Measurements from ENCODE around the gene TENM4.

Gene TENM4

GRCh38 chr11:79436919-79437277 lies 3.9 kb downstream of the TENM4 start:
- H3K4me3 ChIP-seq (ENCODE audit: low read length in 2 of 2) = peak overlapping the region; percentile 33 to 37
- H3K9me3 ChIP-seq (ENCODE audit: control insufficient read depth in 2 of 2, low read length in 2 of 2) = no peaks in the 10 kb centered on the region
- H3K36me3 ChIP-seq (ENCODE audit: control insufficient read depth in 2 of 2, insufficient read depth in 2 of 2, low read length in 2 of 2) = no peaks in the 10 kb centered on the region
- H3K27ac ChIP-seq (ENCODE audit: low read depth in 2 of 2, low read length in 2 of 2) = no peak overlapping the region
- no peak overlapping the region for H3K9ac ChIP-seq (ENCODE audit: low read depth in 1 of 2, low read length in 2 of 2)
- H3K27me3 ChIP-seq (ENCODE audit: control insufficient read depth in 2 of 2, insufficient read depth in 2 of 2, low read length in 2 of 2) = peaks cover 45 to 56% of the 10 kb centered on the region in 2 donors
- H3K4me1 ChIP-seq (ENCODE audit: control insufficient read depth in 2 of 2, insufficient read depth in 2 of 2, low read length in 2 of 2) = peaks cover 5 to 12% of the 10 kb centered on the region in 2 donors

- no peak overlapping the region for H3K27ac ChIP-seq (ENCODE audit: low read depth in 2 of 2, low read length in 2 of 2)
- no peak overlapping the region for H3K4me3 ChIP-seq (ENCODE audit: low read length in 2 of 2)
- H3K4me1 ChIP-seq (ENCODE audit: control insufficient read depth in 2 of 2, insufficient read depth in 2 of 2, low read length in 2 of 2) = peaks cover 5 to 12% of the 10 kb centered on the region in 2 donors
- H3K27me3 ChIP-seq (ENCODE audit: control insufficient read depth in 2 of 2, insufficient read depth in 2 of 2, low read length in 2 of 2) = peaks cover 41 to 55% of the 10 kb centered on the region in 2 donors
- no peak overlapping the region for H3K9ac ChIP-seq (ENCODE audit: low read depth in 1 of 2, low read length in 2 of 2)
- no peaks in the 10 kb centered on the region for H3K36me3 ChIP-seq (ENCODE audit: control insufficient read depth in 2 of 2, insufficient read depth in 2 of 2, low read length in 2 of 2)
- H3K9me3 ChIP-seq (ENCODE audit: control insufficient read depth in 2 of 2, low read length in 2 of 2) = no peaks in the 10 kb centered on the region
Measured at GRCh38 chr11:79434283-79434682, 6.5 kb downstream of the TENM4 start.

- Histone ChIP-seq H3K27me3 (ENCODE audit: control insufficient read depth in 2 of 2, insufficient read depth in 2 of 2, low read length in 2 of 2) (peaks cover 28 to 39% of the 10 kb centered on the region in 2 donors), H3K9me3 (ENCODE audit: control insufficient read depth in 2 of 2, low read length in 2 of 2) (no peaks in the 10 kb centered on the region), H3K4me3 (ENCODE audit: low read length in 2 of 2) (no peak overlapping the region), H3K27ac (ENCODE audit: low read depth in 2 of 2, low read length in 2 of 2) (no peak overlapping the region), H3K4me1 (ENCODE audit: control insufficient read depth in 2 of 2, insufficient read depth in 2 of 2, low read length in 2 of 2) (peaks cover 2 to 4% of the 10 kb centered on the region in 2 donors), H3K9ac (ENCODE audit: low read depth in 1 of 2, low read length in 2 of 2) (no peak overlapping the region), H3K36me3 (ENCODE audit: control insufficient read depth in 2 of 2, insufficient read depth in 2 of 2, low read length in 2 of 2) (no peaks in the 10 kb centered on the region)
Measured at GRCh38 chr11:79432138-79432537, 8.7 kb downstream of the TENM4 start.

GRCh38 chr11:79431535-79431934 lies 9.3 kb downstream of the TENM4 start:
- Histone ChIP-seq H3K9me3 (ENCODE audit: control insufficient read depth in 2 of 2, low read length in 2 of 2) (no peaks in the 10 kb centered on the region), H3K27me3 (ENCODE audit: control insufficient read depth in 2 of 2, insufficient read depth in 2 of 2, low read length in 2 of 2) (peaks cover 22 to 33% of the 10 kb centered on the region in 2 donors), H3K27ac (ENCODE audit: low read depth in 2 of 2, low read length in 2 of 2) (no peak overlapping the region), H3K36me3 (ENCODE audit: control insufficient read depth in 2 of 2, insufficient read depth in 2 of 2, low read length in 2 of 2) (no peaks in the 10 kb centered on the region), H3K4me1 (ENCODE audit: control insufficient read depth in 2 of 2, insufficient read depth in 2 of 2, low read length in 2 of 2) (no peaks in the 10 kb centered on the region), H3K4me3 (ENCODE audit: low read length in 2 of 2) (no peak overlapping the region), H3K9ac (ENCODE audit: low read depth in 1 of 2, low read length in 2 of 2) (no peak overlapping the region)

GRCh38 chr11:79430280-79430679 lies 10.6 kb downstream of the TENM4 start:
- no peak overlapping the region for H3K27ac ChIP-seq (ENCODE audit: low read depth in 2 of 2, low read length in 2 of 2)
- H3K4me1 ChIP-seq (ENCODE audit: control insufficient read depth in 2 of 2, insufficient read depth in 2 of 2, low read length in 2 of 2) = no peaks in the 10 kb centered on the region

GRCh38 chr11:79428406-79428805 lies 12.4 kb downstream of the TENM4 start:
- Histone ChIP-seq H3K36me3 (ENCODE audit: control insufficient read depth in 2 of 2, insufficient read depth in 2 of 2, low read length in 2 of 2) (no peaks in the 10 kb centered on the region), H3K9ac (ENCODE audit: low read depth in 1 of 2, low read length in 2 of 2) (no peak overlapping the region), H3K27ac (ENCODE audit: low read depth in 2 of 2, low read length in 2 of 2) (no peak overlapping the region), H3K9me3 (ENCODE audit: control insufficient read depth in 2 of 2, low read length in 2 of 2) (no peaks in the 10 kb centered on the region), H3K4me3 (ENCODE audit: low read length in 2 of 2) (no peak overlapping the region), H3K27me3 (ENCODE audit: control insufficient read depth in 2 of 2, insufficient read depth in 2 of 2, low read length in 2 of 2) (peaks cover under 1 to 4% of the 10 kb centered on the region in 2 donors), H3K4me1 (ENCODE audit: control insufficient read depth in 2 of 2, insufficient read depth in 2 of 2, low read length in 2 of 2) (no peaks in the 10 kb centered on the region)

More at GRCh38 chr11:79430280-79430679, 10.6 kb downstream of the TENM4 start:
- H3K36me3 ChIP-seq (ENCODE audit: control insufficient read depth in 2 of 2, insufficient read depth in 2 of 2, low read length in 2 of 2) = no peaks in the 10 kb centered on the region
- H3K9me3 ChIP-seq (ENCODE audit: control insufficient read depth in 2 of 2, low read length in 2 of 2) = no peaks in the 10 kb centered on the region
- H3K4me3 ChIP-seq (ENCODE audit: low read length in 2 of 2) = no peak overlapping the region
- H3K9ac ChIP-seq (ENCODE audit: low read depth in 1 of 2, low read length in 2 of 2) = no peak overlapping the region
- H3K27me3 ChIP-seq (ENCODE audit: control insufficient read depth in 2 of 2, insufficient read depth in 2 of 2, low read length in 2 of 2) = peaks cover 12 to 22% of the 10 kb centered on the region in 2 donors

- H3K27ac ChIP-seq (ENCODE audit: low read depth in 2 of 2, low read length in 2 of 2) = no peak overlapping the region
- H3K9ac ChIP-seq (ENCODE audit: low read depth in 1 of 2, low read length in 2 of 2) = no peak overlapping the region
- no peaks in the 10 kb centered on the region for H3K4me1 ChIP-seq (ENCODE audit: control insufficient read depth in 2 of 2, insufficient read depth in 2 of 2, low read length in 2 of 2)
- H3K27me3 ChIP-seq (ENCODE audit: control insufficient read depth in 2 of 2, insufficient read depth in 2 of 2, low read length in 2 of 2) = peaks cover 0 to 4% of the 10 kb centered on the region in 2 donors
- H3K9me3 ChIP-seq (ENCODE audit: control insufficient read depth in 2 of 2, low read length in 2 of 2) = no peaks in the 10 kb centered on the region
- H3K36me3 ChIP-seq (ENCODE audit: control insufficient read depth in 2 of 2, insufficient read depth in 2 of 2, low read length in 2 of 2) = no peaks in the 10 kb centered on the region
- H3K4me3 ChIP-seq (ENCODE audit: low read length in 2 of 2) = no peak overlapping the region
Measured at GRCh38 chr11:79427611-79428327, 13.1 kb downstream of the TENM4 start.

GRCh38 chr11:79427126-79427525 lies 13.7 kb downstream of the TENM4 start:
- H3K27me3 ChIP-seq (ENCODE audit: control insufficient read depth in 2 of 2, insufficient read depth in 2 of 2, low read length in 2 of 2) = peaks cover 0 to 4% of the 10 kb centered on the region in 2 donors
- H3K36me3 ChIP-seq (ENCODE audit: control insufficient read depth in 2 of 2, insufficient read depth in 2 of 2, low read length in 2 of 2) = no peaks in the 10 kb centered on the region
- H3K4me1 ChIP-seq (ENCODE audit: control insufficient read depth in 2 of 2, insufficient read depth in 2 of 2, low read length in 2 of 2) = no peaks in the 10 kb centered on the region
- H3K27ac ChIP-seq (ENCODE audit: low read depth in 2 of 2, low read length in 2 of 2) = no peak overlapping the region
- H3K9ac ChIP-seq (ENCODE audit: low read depth in 1 of 2, low read length in 2 of 2) = no peak overlapping the region
- no peak overlapping the region for H3K4me3 ChIP-seq (ENCODE audit: low read length in 2 of 2)
- H3K9me3 ChIP-seq (ENCODE audit: control insufficient read depth in 2 of 2, low read length in 2 of 2) = no peaks in the 10 kb centered on the region

GRCh38 chr11:79425463-79425862 lies 15.4 kb downstream of the TENM4 start:
- no peaks in the 10 kb centered on the region for H3K4me1 ChIP-seq (ENCODE audit: control insufficient read depth in 2 of 2, insufficient read depth in 2 of 2, low read length in 2 of 2)
- no peak overlapping the region for H3K9ac ChIP-seq (ENCODE audit: low read depth in 1 of 2, low read length in 2 of 2)
- no peak overlapping the region for H3K4me3 ChIP-seq (ENCODE audit: low read length in 2 of 2)
- peaks cover 0 to 2% of the 10 kb centered on the region in 2 donors for H3K27me3 ChIP-seq (ENCODE audit: control insufficient read depth in 2 of 2, insufficient read depth in 2 of 2, low read length in 2 of 2)
- H3K36me3 ChIP-seq (ENCODE audit: control insufficient read depth in 2 of 2, insufficient read depth in 2 of 2, low read length in 2 of 2) = no peaks in the 10 kb centered on the region
- H3K27ac ChIP-seq (ENCODE audit: low read depth in 2 of 2, low read length in 2 of 2) = no peak overlapping the region
- H3K9me3 ChIP-seq (ENCODE audit: control insufficient read depth in 2 of 2, low read length in 2 of 2) = no peaks in the 10 kb centered on the region

- H3K36me3 ChIP-seq (ENCODE audit: control insufficient read depth in 2 of 2, insufficient read depth in 2 of 2, low read length in 2 of 2) = no peaks in the 10 kb centered on the region
- H3K4me3 ChIP-seq (ENCODE audit: low read length in 2 of 2) = no peak overlapping the region
- no peaks in the 10 kb centered on the region for H3K4me1 ChIP-seq (ENCODE audit: control insufficient read depth in 2 of 2, insufficient read depth in 2 of 2, low read length in 2 of 2)
- H3K9ac ChIP-seq (ENCODE audit: low read depth in 1 of 2, low read length in 2 of 2) = no peak overlapping the region
- no peak overlapping the region for H3K27ac ChIP-seq (ENCODE audit: low read depth in 2 of 2, low read length in 2 of 2)
- H3K27me3 ChIP-seq (ENCODE audit: control insufficient read depth in 2 of 2, insufficient read depth in 2 of 2, low read length in 2 of 2) = no peaks in the 10 kb centered on the region
- H3K9me3 ChIP-seq (ENCODE audit: control insufficient read depth in 2 of 2, low read length in 2 of 2) = no peaks in the 10 kb centered on the region
Measured at GRCh38 chr11:79423736-79424135, 17.1 kb downstream of the TENM4 start.

Data from mucosa of rectum (tissue), 2 donors.